ENCODE data around the gene AGBL1. TPM values are rescaled to one million over a fixed set of nuclear protein-coding genes. Genes with fewer than 3 reads are reported as not detected.
A peak's percentile ranks its signal among the peaks of the same experiment; 100 is the strongest.
"Not testable (repeated sequence)": the region's sequence is repeated elsewhere in the genome, so short reads cannot be mapped to it uniquely, and the experiment has no call there.

AGBL1 gene
- polyA plus RNA-seq, 4 donors, result 0.06 to 0.09 (median 0.09) TPM; not detected in 1

- DNase-seq (ENCODE audit: low read depth in 4 of 4, low spot score in 3 of 4), result no peak
Measured at GRCh38 chr15:86377914-86378313, 298.2 kb downstream of the AGBL1 start.

- DNase-seq (ENCODE audit: low read depth in 4 of 4, low spot score in 3 of 4), result peak in 2 of 4 donors; percentile 1 to 12
Measured at GRCh38 chr15:86382341-86382740, 302.7 kb downstream of the AGBL1 start.

GRCh38 chr15:86383611-86384010 is 303.9 kb downstream of the AGBL1 start:
- DNase-seq (ENCODE audit: low read depth in 4 of 4, low spot score in 3 of 4), result no peak

- DNase-seq (ENCODE audit: low read depth in 4 of 4, low spot score in 3 of 4), result no peak
Measured at GRCh38 chr15:86384186-86384585, 304.5 kb downstream of the AGBL1 start.

DNA sequence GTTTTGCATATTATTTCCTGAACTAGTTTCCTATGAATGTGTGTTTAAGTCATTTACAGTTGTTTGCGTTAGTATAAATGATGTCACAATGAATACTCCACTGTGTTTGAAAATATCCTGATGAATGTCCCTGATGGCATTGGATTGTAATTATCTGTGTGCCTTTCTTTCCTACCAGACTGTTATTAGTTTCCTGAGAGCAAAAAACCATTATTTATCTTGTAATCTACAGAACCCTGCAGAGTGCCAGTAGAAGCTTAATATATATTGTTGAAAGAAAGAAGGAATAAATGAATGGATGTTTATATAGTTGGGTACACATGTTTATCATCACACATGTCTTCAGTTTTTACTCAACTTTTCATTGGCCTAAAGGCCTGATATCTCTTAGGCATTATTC is 312.6 kb downstream of the AGBL1 start:
- no peak for DNase-seq (ENCODE audit: low read depth in 4 of 4, low spot score in 3 of 4)

GRCh38 chr15:86392874-86393273 is 313.2 kb downstream of the AGBL1 start:
- no peak for DNase-seq (ENCODE audit: low read depth in 4 of 4, low spot score in 3 of 4)

DNA sequence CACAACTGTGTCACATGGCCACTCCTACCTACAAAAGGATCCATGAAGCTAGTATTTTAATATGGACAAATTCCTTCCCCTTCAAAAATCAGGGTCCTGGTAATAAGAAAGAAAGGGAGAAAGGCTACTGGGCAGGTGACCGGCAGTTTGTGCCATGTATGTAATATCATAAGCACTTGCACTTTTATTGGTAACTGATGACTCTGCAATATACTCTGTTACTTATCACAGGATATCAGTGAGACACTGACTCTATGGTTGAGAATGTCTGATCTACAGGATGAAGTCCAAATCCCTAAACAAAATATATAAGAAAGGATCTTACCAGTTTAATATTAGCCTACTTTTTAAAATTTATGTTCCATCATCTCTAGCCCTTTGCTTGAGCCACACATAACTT is 315.2 kb downstream of the AGBL1 start:
- DNase-seq (ENCODE audit: low read depth in 4 of 4, low spot score in 3 of 4), result no peak

DNA sequence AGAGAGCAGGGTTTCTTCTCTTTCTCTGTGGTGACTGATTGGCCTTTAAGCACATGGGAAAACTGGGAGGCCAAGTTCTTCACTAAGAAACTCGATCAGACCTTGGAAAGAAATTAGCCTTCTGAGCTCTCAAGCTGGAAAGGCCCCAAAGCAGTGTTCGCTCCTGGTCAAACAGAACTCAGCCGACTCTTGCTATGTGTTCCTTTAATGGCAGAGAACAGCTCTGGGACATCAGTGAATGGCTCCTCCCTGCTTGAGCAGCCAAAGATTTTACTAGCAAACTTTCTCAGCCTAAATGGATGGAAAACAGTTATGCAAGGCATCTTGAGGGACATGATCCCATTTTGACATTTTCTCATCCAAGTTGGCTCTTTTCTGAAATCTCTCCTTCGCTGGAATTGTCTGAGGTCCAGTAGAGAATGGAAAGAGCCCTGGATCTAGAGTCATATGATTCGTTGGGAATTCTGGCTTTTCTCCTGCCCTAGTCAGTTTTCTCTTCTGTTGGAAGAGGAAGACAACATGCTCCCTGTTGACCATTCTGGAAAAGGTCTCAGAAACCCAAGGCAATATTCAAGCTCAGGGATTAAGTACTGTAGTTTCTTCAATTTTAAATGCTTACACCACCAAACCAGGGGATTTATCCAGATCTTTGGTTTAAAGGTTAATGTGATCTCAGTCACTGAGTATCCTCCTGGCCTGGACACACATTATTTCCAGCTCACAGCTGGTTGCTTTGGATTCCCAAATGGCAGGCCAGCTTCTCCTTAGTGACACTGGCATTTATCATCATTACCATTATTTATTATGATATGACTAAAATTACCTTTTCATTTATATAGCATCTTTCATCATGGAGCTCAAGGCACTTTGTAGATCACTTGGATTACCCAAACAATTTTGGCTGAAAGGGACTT is 319.6 kb downstream of the AGBL1 start:
- DNase-seq (ENCODE audit: low read depth in 4 of 4, low spot score in 3 of 4), result no peak

GRCh38 chr15:86403221-86403620 is 323.6 kb downstream of the AGBL1 start:
- no peak for DNase-seq (ENCODE audit: low read depth in 4 of 4, low spot score in 3 of 4)

GRCh38 chr15:86403914-86404583 is 324.4 kb downstream of the AGBL1 start:
- DNase-seq (ENCODE audit: low read depth in 4 of 4, low spot score in 3 of 4), result no peak

DNA sequence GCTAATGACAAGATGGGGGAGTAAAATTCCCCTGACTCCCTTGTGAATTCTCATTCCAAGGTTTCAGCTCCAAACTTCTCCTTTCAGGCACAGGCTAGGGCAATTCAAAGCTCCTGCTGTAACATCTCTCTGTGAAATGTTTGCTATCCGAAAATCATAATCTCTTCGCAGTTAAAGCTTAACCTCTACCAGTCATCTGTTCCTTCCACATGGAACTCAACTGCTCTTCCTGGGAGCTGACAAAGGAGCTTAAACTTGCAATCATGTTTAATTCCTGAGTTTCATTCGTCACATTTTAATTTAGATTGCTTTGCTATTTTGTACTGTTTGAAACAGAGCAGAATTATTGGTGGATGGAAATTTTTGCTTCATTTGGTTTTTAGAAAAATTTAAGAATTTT is 328.6 kb downstream of the AGBL1 start:
- DNase-seq (ENCODE audit: low read depth in 4 of 4, low spot score in 3 of 4), result no peak

GRCh38 chr15:86411916-86412315 is 332.2 kb downstream of the AGBL1 start:
- no peak for DNase-seq (ENCODE audit: low read depth in 4 of 4, low spot score in 3 of 4)

DNA sequence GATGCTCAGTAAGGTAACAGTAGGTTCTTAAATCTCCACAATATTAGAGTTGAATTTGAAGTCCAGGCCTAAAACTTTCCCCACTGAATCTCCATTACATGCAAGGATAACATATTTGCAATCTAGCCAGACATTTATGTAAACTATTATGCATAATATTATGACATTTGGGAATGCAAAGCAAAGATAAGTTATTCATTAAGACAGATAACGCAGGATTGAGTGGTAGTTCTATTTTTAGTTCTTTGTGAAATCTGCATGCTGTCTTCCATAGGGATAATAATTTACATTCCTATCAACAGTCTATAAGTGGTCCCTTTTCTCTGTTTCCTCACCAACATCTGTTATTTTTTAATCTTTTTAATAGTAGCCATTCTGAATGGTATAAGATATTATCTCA is 333.5 kb downstream of the AGBL1 start:
- DNase-seq (ENCODE audit: low read depth in 4 of 4, low spot score in 3 of 4), result no peak

GRCh38 chr15:86425746-86426145 is 346.1 kb downstream of the AGBL1 start:
- no peak for DNase-seq (ENCODE audit: low read depth in 4 of 4, low spot score in 3 of 4)

DNA sequence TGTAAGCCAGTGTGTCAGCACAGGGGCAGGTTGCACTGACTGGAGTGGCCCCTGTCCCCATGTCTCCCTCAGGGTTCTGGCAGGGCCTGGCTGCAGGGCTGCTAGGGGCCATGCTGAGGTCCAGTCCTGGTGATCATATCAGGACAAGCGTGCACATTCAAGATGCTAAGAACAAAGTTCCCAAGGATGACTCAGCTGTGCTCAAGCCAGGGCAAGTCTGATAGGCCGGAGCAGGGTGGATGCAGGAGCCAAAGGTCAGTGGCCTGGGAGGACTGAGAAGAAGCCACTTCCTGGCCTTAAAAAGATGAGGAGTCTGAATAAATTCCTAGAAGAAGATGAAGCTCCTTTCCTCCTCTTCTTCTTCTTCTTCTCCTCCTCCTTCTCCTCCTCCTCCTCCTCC is 353.2 kb downstream of the AGBL1 start:
- no peak for DNase-seq (ENCODE audit: low read depth in 4 of 4, low spot score in 3 of 4)

GRCh38 chr15:86433983-86434382 is 354.3 kb downstream of the AGBL1 start:
- no peak for DNase-seq (ENCODE audit: low read depth in 4 of 4, low spot score in 3 of 4)

DNA sequence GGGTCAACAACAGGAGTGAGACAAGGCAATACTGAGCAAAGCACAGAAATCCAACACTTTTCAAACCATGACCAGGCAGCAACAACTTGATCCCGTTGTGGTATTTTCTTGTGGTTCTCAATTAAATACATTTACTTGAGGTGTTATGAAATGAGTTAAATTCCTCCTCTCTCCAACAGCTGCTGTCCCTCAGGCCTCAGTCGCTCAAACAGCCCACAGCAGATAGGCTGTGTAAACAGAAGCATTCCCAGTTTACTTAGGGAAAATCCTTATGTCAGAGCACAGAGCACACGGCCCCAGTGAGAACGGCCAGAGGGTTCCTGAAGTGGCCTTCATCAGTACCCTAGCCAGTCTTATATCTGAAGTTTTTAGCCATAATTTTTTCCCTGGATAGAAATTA is 359.9 kb downstream of the AGBL1 start:
- DNase-seq (ENCODE audit: low read depth in 4 of 4, low spot score in 3 of 4), result no peak

GRCh38 chr15:86444527-86444926 is 364.9 kb downstream of the AGBL1 start:
- no peak for DNase-seq (ENCODE audit: low read depth in 4 of 4, low spot score in 3 of 4)

DNA sequence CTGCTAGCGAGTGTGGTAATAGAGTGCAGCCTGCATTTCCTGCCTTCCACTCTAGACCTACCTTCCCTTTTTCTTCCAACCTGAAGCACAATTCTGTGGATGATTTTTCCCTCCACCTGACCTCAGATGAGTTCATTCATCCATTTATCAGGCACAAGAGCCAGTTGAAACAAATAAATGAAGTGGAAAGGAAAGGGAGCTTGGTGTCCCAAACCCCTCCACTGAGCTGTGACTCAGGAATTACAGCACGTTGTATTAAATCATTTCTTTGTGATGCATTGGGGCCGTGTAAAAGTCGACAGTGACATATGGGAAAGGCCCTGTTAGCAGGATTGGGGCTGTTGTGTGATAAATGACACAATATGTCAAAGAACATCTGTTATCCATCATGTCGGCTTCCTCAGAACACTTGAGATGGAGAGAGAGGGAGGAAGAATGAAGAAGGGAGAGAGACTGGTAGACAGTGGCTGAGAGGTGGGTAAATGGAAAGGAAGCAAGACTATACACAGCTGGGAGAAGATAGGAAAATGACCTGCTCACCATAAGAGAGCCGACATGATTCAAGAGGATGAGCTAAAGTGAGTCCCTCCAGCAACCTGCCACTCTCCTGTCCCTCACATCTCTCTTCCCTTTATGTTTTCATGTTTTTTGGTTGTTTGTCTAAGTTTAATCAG is 366.0 kb downstream of the AGBL1 start:
- no peak for DNase-seq (ENCODE audit: low read depth in 4 of 4, low spot score in 3 of 4)

DNA sequence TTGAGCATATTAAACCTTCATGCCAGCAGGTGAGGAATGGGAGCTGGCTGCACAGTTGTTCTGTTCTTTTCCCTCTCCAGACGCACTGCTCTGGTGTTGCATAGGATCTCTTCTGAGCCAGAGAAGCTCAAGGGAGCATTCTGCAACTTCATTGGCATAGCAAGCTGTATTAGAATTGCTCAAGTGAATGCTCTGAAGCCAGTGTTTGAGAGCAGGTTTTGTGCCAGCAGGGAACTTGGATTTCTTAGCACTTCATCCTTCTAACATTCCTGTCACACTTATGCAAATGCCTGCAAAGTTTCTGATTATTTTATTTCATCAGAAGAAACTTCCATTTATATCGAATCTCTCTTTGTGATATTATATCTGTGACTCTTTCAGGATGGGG is 366.6 kb downstream of the AGBL1 start:
- no peak for DNase-seq (ENCODE audit: low read depth in 4 of 4, low spot score in 3 of 4)

GRCh38 chr15:86465470-86466039 is 385.9 kb downstream of the AGBL1 start:
- not testable (repeated sequence) for DNase-seq (ENCODE audit: low read depth in 4 of 4, low spot score in 3 of 4)

Measured in left renal pelvis (tissue), 4 donors.